HG03469 (cell line): ENCODE results near the gene KDM6A.
"Not testable (repeated sequence)": the region's sequence is repeated elsewhere in the genome, so short reads cannot be mapped to it uniquely, and the experiment has no call there.

ENCODE experiments used
- ATAC-seq: cut with Tn5 transposase; IDR thresholded peaks from one replicate; pipeline ENCODE4 v1.9.1; 2021; ENCODE audit warnings: mild to moderate bottlenecking, moderate library complexity, moderate number of reproducible peaks; ENCODE audit not compliant: unreplicated experiment

KDM6A gene

DNA sequence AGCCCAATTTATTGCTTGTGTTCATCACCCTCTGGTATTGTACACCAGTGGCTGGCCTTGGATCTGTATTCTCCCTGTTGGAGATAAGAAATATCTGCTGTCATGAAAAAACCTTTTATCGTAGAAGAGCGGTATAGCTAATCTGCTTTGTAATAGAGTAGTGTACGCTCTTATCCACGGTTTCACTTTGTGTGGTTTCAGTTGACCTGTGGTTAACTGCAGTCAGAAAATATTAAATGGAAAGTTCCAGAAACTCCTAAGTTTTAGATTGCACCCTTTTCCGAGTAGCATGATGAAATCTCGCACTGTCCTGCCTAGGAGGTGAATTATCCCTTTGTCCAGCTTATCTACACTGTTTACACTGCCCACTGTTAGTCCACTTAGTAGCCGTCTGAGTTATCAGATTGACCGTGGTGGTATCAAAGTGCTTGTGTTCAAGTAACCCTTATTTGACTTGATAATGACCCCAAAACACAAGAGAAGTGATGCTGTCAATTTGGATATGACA lies 42.4 kb downstream of the KDM6A start:
- ATAC-seq = no peak

GRCh38 chrX:44918722-44919121 lies 45.7 kb downstream of the KDM6A start:
- ATAC-seq = no peak

GRCh38 chrX:44922980-44923379 lies 50.0 kb downstream of the KDM6A start:
- ATAC-seq = no peak

GRCh38 chrX:44927398-44927797 lies 54.4 kb downstream of the KDM6A start:
- no peak for ATAC-seq

- ATAC-seq = no peak
Measured at GRCh38 chrX:44931441-44931973, 58.5 kb downstream of the KDM6A start.

DNA sequence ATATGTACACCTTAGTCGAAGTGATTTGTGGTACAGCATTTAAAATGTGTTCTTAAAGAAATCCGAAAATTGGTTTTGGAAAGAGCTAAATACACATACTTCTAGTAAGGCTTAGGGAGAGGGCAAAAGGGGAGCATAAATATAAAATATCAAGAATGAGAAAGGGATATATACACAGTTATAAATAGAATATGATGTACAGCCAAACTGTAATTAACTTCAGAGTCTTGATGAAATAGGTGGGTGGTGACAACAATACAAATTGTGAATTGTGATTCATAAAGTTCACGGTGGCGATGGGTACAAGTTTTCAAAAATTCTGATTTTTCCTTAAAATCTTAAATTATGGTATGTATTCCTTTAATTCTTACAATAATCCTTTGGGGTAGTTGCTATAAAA lies 62.2 kb downstream of the KDM6A start:
- no peak for ATAC-seq

DNA sequence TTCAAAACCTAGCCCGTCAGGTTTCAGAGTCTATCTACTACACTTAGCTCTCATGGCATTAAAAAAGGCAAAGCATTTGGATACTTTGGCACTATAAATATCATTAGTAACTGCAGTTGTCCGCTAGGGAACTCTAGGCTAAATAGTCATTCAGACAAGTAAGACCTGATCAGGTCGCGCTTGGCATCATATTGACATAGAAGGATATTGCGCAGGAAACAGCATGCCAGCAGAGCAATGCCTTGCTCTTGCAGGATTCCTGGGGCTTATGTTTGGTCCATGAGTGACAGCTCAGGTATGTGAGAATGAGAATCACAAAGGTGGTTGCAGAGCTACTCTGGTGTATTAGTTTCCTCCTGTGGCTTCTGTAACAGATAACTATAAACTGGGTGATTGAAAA lies 62.7 kb downstream of the KDM6A start:
- ATAC-seq = no peak

DNA sequence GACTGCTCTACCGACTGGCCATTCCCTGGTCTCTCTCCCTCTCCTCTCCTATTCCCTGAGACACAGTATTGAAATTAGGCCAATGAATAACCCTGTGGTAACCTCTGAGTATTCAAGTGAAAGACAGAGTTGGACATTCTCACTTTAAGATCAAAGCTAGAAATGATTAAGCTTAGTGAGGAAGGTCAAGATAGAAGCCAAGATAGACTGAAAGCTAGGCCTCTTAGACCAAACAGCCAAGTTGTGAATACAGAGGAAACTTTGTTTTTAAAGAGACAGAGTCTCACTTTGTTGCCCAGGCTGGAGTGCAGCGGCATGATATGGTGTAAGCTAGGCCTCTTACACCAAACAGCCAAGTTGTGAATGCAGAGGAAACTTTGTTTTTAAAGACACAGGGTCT lies 64.6 kb downstream of the KDM6A start:
- ATAC-seq = no peak

DNA sequence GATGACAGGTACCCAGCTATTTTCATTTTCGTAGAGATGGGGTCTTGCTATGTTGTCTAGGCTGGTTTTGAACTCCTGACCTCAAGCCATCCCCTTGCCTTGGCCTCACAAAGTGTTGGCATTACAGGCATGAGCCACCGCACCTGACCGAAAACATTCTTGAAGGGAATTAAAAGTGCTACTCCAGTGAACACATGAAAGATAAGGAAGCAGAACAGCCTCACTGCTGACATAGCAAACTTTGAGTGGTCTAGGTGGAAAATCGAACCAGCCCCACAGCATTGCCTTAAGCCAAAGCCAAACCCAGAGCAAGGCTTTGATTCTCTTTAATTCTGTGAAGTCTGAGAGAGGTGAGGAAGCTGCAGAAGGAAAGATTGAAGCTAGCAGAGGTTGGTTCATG lies 65.1 kb downstream of the KDM6A start:
- no peak for ATAC-seq

DNA sequence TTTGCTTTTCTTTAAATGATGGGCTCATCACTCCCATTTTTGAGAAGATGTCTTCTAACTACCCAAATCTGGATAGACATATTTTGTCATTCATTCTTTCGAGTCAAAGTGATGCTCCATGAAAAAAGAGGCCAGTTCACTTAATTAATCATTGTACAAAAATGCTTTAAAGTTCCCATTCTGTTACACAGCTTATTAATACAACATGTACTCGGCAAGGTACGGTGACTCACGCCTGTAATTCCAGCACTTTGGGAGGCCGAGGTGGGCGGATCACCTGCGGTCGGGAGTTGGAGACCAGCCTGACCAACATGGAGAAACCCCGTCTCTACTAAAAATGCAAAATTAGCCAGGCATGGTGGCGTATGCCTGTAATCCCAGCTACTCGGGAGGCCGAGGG lies 67.6 kb downstream of the KDM6A start:
- not testable (repeated sequence) for ATAC-seq

DNA sequence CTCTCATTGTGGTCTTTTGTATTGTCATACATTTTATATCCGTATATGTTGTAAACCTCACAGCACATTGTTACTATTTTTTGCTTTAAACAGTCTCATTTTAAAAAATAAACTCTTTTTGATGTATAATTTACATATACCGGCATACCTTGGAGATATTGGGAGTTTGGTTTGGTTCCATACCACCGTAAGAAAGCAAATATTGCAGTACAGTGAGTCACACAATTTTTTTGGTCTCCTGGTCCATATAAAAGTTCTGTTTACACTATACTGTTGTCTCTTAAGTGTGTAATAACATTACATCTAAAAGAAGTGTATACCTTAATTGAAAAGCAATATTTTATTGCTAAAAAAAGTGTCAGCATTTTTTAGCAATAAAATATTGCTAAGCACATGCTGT lies 70.0 kb downstream of the KDM6A start:
- ATAC-seq = no peak

- no peak for ATAC-seq
Measured at GRCh38 chrX:44944894-44945293, 71.9 kb downstream of the KDM6A start.

GRCh38 chrX:44945736-44946135 lies 72.7 kb downstream of the KDM6A start:
- no peak for ATAC-seq

GRCh38 chrX:44946771-44947170 lies 73.8 kb downstream of the KDM6A start:
- ATAC-seq = no peak

- ATAC-seq = no peak
Measured at GRCh38 chrX:44947995-44948394, 75.0 kb downstream of the KDM6A start.

DNA sequence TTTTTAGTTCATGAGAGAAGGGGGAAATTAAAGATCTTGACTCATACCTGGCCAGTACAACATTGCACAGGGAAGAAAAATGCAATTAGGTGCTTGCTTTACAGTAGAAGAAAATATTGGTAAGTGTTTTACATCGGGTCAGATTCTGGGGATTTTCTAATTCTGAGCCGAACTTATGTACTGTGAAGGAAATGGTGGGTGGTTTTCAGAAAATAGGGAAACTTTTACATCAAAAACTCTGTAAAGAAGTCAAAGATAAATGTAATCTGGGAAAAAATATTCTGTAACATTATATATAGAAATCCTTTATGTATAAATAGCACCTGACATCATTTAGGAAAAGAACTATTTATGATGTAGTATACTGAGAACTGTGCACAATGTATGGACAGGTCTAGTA lies 75.4 kb downstream of the KDM6A start:
- no peak for ATAC-seq

DNA sequence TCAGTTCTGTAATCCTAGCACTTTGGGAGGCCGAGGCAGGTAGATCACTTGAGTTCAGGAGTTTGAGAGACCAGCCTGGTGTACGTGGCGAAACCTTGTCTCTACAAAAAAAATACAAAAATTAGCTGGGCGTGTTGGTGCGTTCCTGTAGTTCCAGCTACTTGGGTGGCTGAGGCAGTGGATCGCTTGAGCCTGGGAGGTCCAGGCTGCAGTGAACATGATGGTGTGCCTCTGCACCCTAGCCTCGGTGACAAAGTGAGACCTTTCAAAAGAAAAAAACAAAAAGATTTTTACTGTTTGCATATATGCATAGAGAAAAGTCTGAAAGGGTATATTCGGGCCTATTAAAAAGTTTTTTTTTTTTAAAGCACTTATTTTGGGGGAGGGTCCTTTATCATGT lies 76.1 kb downstream of the KDM6A start:
- ATAC-seq = no peak

DNA sequence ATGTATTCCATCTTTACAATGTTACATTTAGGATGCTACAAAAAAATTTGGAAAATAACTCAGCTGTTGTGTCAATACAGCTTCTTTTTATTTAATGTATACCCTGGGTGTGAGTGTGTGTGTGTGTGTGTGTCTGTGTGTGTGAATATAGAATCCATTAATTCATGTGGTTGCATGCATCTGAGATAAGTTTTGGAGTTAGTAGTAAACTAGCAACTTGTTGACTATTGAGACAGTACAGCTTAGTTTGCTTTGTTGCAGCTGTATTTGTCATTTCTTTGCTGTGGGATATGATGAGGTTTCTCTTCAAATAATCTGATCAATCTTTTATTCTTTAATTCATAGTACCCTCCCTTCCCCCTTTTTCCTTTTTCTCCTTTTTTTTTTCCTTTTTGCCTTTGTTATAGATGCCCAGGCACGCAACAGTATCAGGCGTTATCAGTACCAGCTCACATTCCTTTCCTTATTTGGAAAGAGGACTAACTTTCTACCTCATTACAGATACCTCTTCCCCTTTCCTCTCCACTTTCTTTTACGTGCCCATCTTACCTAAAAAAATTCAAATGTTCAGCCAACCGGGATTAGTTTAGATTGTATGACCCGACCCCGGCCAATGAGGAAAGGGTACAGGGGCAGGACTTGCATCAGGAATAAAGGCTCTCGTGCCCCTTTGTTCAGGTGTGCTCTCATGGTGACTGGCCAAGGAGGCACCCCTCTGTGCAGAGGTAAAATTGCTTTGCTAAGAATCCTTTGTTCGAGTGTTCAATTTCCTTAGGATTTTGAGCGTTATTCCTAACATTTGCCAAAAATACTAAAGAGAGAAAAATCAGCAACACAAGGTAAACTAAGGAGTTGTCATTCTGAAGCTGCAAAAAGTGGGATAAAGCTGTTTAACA lies 77.7 kb downstream of the KDM6A start:
- ATAC-seq = not testable (repeated sequence)

DNA sequence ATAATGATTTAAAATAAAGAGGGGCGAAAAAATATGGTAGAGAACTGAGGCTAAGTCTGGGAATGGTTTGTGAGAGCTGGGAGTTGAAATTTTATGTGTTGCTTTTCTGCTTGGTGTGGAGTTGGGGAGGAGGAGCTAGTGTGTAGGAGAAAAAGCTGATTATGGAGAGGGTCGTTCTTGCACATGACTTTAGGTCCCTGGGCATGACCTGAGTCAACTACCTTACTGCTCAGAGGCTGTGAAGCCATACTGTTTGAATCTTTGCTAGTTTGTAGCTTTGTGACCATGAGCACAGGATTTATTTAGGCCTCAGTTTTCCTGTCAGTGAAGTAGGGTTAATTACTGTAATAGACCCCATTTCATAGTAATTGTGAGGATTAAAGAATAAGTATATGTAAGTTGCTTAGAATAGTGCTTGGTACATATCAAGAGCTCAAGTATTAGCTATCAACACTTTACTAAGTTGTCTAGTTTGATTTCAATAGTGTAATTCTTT lies 78.6 kb downstream of the KDM6A start:
- ATAC-seq = no peak

DNA sequence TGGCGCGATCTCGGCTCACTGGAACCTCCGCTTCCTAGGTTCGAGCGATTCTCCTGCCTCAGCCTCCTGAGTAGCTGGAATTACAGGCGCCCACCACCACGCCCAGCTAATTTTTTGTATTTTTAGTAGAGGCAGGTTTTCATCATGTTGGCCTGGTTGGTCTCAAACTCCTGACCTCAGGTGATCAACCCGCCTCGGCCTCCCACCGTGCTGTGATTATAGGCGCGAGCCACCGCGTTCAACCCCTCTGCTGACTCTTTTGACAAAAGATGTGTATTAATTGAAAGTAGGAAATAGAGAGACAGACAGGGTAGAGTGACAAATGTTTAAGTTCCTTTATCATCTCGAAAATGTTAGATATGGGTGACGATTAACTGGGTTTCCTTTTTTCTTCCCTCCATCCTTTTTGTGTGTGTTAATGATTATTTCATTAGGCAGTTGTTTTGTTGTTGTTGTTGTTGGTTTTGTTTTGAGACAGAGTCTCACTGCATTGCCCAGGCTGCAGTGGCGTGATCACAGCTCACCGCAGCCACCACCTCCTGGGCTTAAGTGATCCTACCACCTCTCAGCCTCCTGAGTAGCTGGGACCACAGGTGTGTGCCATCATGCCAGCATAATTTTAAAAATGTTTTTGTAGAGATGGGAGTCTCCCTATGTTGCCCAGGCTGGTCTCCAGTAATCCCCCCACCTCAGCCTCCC lies 79.5 kb downstream of the KDM6A start:
- ATAC-seq = no peak

- ATAC-seq = no peak
Measured at GRCh38 chrX:44953734-44954502, 80.9 kb downstream of the KDM6A start.
